ENCODE measurements around the gene ZFP82.

GRCh38 chr19:36371886-36372285, 46.6 kb downstream of the ZFP82 start:
- TF ChIP-seq CTCF (IDR thresholded peaks at IDR 0.05) = no peak
- no peak for TF ChIP-seq POLR2AphosphoS5 (IDR thresholded peaks at IDR 0.05)
